Measurements from ENCODE around the gene PDZD2.
"Not testable (repeated sequence)": the region's sequence is repeated elsewhere in the genome, so short reads cannot be mapped to it uniquely, and the experiment has no call there.

The PDZD2 gene

DNA sequence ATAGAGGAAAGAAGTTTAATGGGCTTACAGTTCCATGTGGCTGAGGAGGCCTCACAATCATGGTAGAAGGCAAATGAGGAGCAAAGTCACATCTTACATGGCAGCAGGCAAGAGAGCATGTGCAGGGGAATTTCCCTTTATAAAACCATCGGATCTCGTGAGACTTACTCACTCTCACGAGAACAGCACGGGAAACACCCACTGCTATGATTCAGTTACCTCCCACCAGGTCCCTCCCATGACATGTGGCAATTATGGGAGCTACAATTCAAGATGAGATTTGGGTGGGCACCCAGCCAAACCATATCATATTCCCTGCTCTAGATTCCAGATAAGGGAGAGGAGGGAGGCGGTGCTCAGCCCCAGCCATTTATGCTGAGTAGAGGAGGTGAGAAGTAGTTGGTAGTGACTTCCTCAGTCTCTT is 336.3 kb downstream of the PDZD2 start:
- not testable (repeated sequence) for H3K9me3 ChIP-seq (ENCODE audit: control insufficient read depth, insufficient read depth, low read length); H3K9ac ChIP-seq (ENCODE audit: low read depth, low read length); H3K4me3 ChIP-seq (ENCODE audit: low read depth, low read length); H3K27me3 ChIP-seq (ENCODE audit: control insufficient read depth, insufficient read depth, low read length); H3K36me3 ChIP-seq (ENCODE audit: control insufficient read depth, insufficient read depth, low read length); H3K4me1 ChIP-seq (ENCODE audit: control insufficient read depth, insufficient read depth, low read length)

DNA sequence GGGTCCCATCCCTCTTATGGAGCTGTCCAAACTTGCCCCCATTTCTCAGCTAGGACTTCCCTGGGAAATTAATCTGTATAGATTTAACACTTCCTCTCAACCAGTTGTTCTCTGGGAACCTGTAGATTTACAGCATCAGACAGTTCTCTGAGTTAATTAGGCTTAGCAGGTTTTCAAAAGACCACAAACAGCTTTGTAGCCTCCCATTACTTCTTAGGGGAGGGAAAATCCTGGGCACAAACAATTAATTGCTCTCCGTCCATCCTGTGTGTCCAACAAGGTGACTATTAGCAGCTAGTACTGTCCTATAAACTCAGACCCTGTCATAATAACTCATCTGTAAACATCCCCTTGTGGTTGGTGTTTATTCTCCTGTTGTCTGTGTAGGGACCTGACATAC is 337.2 kb downstream of the PDZD2 start:
- no peaks in the 10 kb centered on the region for H3K36me3 ChIP-seq (ENCODE audit: control insufficient read depth, insufficient read depth, low read length)
- H3K27me3 ChIP-seq (ENCODE audit: control insufficient read depth, insufficient read depth, low read length): no peaks in the 10 kb centered on the region
- no peaks in the 10 kb centered on the region for H3K4me1 ChIP-seq (ENCODE audit: control insufficient read depth, insufficient read depth, low read length)
- no peak overlapping the region for H3K4me3 ChIP-seq (ENCODE audit: low read depth, low read length)
- no peaks in the 10 kb centered on the region for H3K9me3 ChIP-seq (ENCODE audit: control insufficient read depth, insufficient read depth, low read length)
- no peak overlapping the region for H3K9ac ChIP-seq (ENCODE audit: low read depth, low read length)

DNA sequence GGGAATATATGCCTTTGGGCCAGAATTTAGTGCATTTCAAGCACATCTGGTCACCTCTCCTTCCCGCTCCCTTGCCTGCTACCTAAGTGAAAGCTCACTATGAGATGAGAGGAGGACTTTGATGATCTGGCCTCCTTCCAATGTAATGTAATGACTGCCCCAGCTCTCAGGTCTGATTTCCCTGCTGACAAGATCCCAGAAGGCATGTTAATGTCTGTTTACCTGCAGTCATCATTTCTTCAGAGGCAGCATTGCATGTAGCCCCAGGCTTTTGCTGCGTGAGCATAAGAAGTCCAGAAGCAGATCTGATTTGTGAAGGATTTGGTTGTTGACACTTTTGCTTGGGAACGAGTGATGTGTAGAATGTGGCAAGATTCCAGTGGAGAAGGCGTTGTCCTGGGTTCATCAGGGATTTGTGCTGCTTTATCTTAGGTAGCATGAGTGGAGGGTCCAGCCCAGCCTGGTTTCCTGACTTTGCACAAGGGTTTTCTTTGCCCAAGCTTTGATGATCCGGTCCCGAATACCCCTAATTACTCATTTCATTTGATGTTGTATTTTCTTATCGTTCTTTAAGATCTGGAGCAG is 342.5 kb downstream of the PDZD2 start:
- Histone ChIP-seq H3K9ac (ENCODE audit: low read depth, low read length) (no peak overlapping the region), H3K9me3 (ENCODE audit: control insufficient read depth, insufficient read depth, low read length) (no peaks in the 10 kb centered on the region), H3K4me1 (ENCODE audit: control insufficient read depth, insufficient read depth, low read length) (peaks cover 2% of the 10 kb centered on the region), H3K27me3 (ENCODE audit: control insufficient read depth, insufficient read depth, low read length) (no peaks in the 10 kb centered on the region), H3K4me3 (ENCODE audit: low read depth, low read length) (no peak overlapping the region), H3K36me3 (ENCODE audit: control insufficient read depth, insufficient read depth, low read length) (no peaks in the 10 kb centered on the region)

DNA sequence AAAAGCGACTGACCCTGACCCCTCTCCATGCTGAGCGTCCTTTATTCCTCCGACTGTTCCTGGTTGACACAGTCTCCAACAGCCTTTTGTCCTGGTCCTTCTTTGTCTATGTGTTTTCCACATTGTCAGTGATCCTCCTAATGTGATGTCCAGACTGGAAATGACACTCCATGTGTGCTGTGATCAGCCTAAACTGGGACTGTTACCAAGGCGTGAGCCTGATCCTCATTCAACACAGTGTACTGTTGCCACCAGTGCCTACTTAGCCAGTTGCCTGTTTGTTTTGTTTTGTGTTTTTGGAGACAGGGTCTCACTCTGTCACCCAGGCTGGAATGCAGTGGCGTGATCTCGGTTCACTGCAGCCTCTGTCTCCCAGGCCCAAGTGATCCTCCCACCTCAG is 343.1 kb downstream of the PDZD2 start:
- H3K27me3 ChIP-seq (ENCODE audit: control insufficient read depth, insufficient read depth, low read length): no peaks in the 10 kb centered on the region
- no peaks in the 10 kb centered on the region for H3K36me3 ChIP-seq (ENCODE audit: control insufficient read depth, insufficient read depth, low read length)
- H3K9ac ChIP-seq (ENCODE audit: low read depth, low read length): no peak overlapping the region
- H3K9me3 ChIP-seq (ENCODE audit: control insufficient read depth, insufficient read depth, low read length): no peaks in the 10 kb centered on the region
- no peak overlapping the region for H3K4me3 ChIP-seq (ENCODE audit: low read depth, low read length)
- H3K4me1 ChIP-seq (ENCODE audit: control insufficient read depth, insufficient read depth, low read length): peaks cover 2% of the 10 kb centered on the region

DNA sequence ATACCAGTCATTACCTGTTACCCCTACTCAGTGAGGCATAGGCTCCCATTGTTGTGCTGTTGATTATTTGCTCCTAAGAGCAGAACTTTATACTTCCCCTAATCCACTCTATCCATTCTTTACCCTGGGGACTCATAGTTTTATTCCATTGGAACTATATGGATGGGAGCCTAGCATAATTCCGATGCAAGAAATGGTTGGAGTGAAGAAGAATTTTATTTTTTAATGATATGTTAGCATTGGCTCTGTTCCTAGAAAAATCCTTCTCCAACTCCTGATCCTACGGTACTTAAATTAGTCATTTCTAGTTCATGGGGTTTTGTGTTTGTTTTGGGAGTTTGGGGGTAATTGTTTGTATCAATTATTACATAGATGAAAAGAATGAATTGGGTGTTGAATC is 343.7 kb downstream of the PDZD2 start:
- peaks cover 2% of the 10 kb centered on the region for H3K4me1 ChIP-seq (ENCODE audit: control insufficient read depth, insufficient read depth, low read length)
- no peak overlapping the region for H3K4me3 ChIP-seq (ENCODE audit: low read depth, low read length)
- H3K9me3 ChIP-seq (ENCODE audit: control insufficient read depth, insufficient read depth, low read length): peaks cover 2% of the 10 kb centered on the region
- no peak overlapping the region for H3K9ac ChIP-seq (ENCODE audit: low read depth, low read length)
- H3K27me3 ChIP-seq (ENCODE audit: control insufficient read depth, insufficient read depth, low read length): no peaks in the 10 kb centered on the region
- no peaks in the 10 kb centered on the region for H3K36me3 ChIP-seq (ENCODE audit: control insufficient read depth, insufficient read depth, low read length)

DNA sequence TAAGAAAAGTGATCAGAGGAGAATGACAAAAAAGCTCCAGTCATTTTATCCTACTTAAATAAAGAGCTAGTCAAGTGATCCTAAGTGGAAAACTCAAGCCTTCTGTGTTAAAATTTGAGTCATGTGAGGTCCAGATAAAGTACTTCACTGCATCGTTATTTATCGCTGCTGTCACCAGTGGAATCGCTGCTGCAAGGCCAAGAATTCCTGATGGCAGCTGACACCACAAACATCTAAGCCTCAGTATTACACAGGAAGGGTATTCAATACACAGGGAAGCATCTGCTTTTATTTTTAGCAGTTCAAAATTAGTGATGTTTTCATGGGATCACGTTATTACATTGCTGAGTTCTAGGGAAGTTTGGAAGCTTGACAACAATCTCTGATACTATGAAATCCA is 344.9 kb downstream of the PDZD2 start:
- Histone ChIP-seq H3K4me1 (ENCODE audit: control insufficient read depth, insufficient read depth, low read length) (peaks cover 2% of the 10 kb centered on the region), H3K4me3 (ENCODE audit: low read depth, low read length) (no peak overlapping the region), H3K9me3 (ENCODE audit: control insufficient read depth, insufficient read depth, low read length) (peaks cover 5% of the 10 kb centered on the region), H3K9ac (ENCODE audit: low read depth, low read length) (no peak overlapping the region), H3K36me3 (ENCODE audit: control insufficient read depth, insufficient read depth, low read length) (no peaks in the 10 kb centered on the region), H3K27me3 (ENCODE audit: control insufficient read depth, insufficient read depth, low read length) (no peaks in the 10 kb centered on the region)

DNA sequence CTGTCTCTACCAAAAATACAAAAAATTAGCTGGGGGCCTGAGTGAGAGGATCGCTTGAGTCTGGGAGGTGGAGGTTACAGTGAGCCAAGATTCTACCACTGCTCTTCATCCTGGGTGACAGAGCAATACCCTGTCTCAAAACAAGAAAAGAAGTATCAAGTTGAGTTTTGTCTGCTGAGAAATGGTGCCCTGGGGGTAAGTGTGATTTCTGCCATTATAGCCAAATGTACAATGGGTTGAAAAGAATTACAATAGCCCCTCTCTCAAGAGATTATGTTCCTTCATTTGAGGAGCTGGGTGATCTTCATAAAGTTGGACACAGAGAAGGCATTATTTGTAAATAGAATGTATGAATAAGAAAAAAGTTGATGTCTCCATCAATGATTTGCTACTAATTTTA is 345.8 kb downstream of the PDZD2 start:
- H3K27me3 ChIP-seq (ENCODE audit: control insufficient read depth, insufficient read depth, low read length): no peaks in the 10 kb centered on the region
- peaks cover 5% of the 10 kb centered on the region for H3K9me3 ChIP-seq (ENCODE audit: control insufficient read depth, insufficient read depth, low read length)
- H3K4me3 ChIP-seq (ENCODE audit: low read depth, low read length): no peak overlapping the region
- H3K36me3 ChIP-seq (ENCODE audit: control insufficient read depth, insufficient read depth, low read length): no peaks in the 10 kb centered on the region
- H3K4me1 ChIP-seq (ENCODE audit: control insufficient read depth, insufficient read depth, low read length): peaks cover 2% of the 10 kb centered on the region
- H3K9ac ChIP-seq (ENCODE audit: low read depth, low read length): no peak overlapping the region

DNA sequence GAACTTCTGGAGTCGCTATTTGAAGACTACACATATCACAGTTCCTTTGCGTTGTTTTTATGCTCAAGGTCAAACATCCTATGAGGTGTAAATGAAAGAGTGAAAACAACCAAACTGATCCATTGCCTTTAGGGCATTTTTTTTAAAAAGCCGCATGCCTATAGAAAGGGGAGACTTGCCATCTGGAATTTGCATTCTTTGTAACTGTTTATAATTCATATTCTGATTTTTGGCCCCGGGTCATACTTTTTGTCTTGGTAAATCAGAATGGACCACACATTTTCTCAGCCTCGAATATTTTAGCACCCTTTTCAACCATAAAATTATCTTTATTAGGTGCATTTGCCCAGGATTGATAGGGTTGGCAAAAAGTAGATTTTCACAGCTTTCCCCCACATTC is 347.2 kb downstream of the PDZD2 start:
- no peak overlapping the region for H3K9ac ChIP-seq (ENCODE audit: low read depth, low read length)
- H3K4me3 ChIP-seq (ENCODE audit: low read depth, low read length): no peak overlapping the region
- peaks cover 4% of the 10 kb centered on the region for H3K4me1 ChIP-seq (ENCODE audit: control insufficient read depth, insufficient read depth, low read length)
- no peaks in the 10 kb centered on the region for H3K27me3 ChIP-seq (ENCODE audit: control insufficient read depth, insufficient read depth, low read length)
- peaks cover 5% of the 10 kb centered on the region for H3K9me3 ChIP-seq (ENCODE audit: control insufficient read depth, insufficient read depth, low read length)
- no peaks in the 10 kb centered on the region for H3K36me3 ChIP-seq (ENCODE audit: control insufficient read depth, insufficient read depth, low read length)

DNA sequence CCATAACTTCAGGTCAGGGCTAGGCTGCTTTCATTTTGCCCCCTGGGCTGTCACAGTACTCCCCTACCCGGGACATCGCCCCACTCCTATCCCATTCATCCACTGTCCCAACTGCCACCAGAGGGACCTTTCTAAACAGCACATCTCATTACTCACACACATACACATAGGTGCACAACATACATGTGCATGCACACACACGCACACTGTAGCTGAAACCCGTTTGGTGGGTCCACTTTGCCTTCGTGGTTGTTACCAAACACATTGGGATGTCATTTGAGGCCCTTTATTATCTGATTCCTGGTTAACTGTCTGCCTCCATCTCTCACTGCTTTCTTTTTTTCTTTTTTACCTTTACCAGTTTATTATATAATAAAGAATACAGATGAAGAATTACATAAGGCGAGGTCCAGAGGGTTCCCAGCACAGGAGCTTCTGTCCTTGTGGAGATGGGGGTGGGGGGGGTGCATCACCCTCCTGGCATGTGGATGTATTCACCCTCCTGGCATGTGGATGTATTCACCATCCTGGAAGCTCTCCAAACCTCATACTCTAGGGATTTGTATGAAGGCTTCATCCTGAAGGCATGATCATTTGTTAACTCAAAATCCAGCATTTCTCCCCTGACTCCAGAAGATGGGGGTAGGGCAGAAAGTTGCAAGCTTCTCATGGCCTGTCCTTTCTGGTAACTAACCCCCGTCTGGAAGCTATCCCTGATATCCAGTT is 349.2 kb downstream of the PDZD2 start:
- H3K9ac ChIP-seq (ENCODE audit: low read depth, low read length): no peak overlapping the region
- peaks cover 5% of the 10 kb centered on the region for H3K9me3 ChIP-seq (ENCODE audit: control insufficient read depth, insufficient read depth, low read length)
- no peak overlapping the region for H3K4me3 ChIP-seq (ENCODE audit: low read depth, low read length)
- peaks cover 17% of the 10 kb centered on the region for H3K4me1 ChIP-seq (ENCODE audit: control insufficient read depth, insufficient read depth, low read length)
- no peaks in the 10 kb centered on the region for H3K36me3 ChIP-seq (ENCODE audit: control insufficient read depth, insufficient read depth, low read length)
- H3K27me3 ChIP-seq (ENCODE audit: control insufficient read depth, insufficient read depth, low read length): no peaks in the 10 kb centered on the region

DNA sequence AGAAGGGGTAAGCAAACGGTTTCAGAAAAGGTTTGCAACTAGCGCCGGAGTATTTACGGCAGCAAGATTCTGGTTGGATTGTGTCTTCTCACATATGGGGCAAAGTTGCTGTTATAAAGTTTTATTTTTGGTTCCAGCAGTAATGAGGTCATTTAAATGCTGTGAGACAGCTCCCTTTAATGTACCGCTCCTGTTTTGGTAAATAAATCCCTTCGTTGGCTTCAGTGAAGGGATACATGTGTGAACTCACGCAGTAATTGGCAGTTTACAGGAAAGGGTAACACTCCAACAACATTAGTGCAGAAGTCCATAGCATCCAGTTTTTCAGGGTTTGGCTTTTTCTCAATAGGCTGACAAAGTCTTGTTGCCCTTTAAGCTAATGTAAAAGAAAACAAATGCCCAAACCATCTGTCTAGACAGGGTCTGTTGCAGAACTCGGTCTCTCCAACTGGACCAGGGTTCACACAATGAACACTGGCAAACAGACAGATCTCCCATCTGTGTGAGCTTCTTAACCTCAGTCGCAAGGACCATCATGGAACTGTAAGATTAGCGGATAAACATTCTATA is 351.2 kb downstream of the PDZD2 start:
- H3K9ac ChIP-seq (ENCODE audit: low read depth, low read length): no peak overlapping the region
- peaks cover 5% of the 10 kb centered on the region for H3K9me3 ChIP-seq (ENCODE audit: control insufficient read depth, insufficient read depth, low read length)
- no peaks in the 10 kb centered on the region for H3K27me3 ChIP-seq (ENCODE audit: control insufficient read depth, insufficient read depth, low read length)
- H3K36me3 ChIP-seq (ENCODE audit: control insufficient read depth, insufficient read depth, low read length): no peaks in the 10 kb centered on the region
- H3K4me1 ChIP-seq (ENCODE audit: control insufficient read depth, insufficient read depth, low read length): peaks cover 27% of the 10 kb centered on the region
- no peak overlapping the region for H3K4me3 ChIP-seq (ENCODE audit: low read depth, low read length)

DNA sequence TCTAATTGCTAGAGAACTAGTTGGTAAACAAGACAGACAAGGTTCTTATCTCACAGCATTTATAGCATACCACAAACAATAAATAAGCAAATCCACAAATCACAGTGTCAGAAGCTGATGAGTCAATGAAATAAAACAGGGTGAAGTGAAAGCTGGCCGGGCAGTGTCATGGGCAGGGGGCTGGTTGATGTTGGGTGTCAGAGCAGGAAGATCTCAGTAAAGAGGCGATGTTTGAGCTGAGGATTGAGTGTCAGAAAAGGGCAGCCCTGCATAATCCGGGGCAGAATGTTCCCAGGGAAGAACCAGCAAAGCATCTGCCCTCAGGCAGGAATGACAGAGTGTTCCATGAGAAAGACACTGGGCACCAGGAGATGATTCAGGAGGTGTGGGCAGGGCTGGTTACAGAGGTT is 351.8 kb downstream of the PDZD2 start:
- Histone ChIP-seq H3K9ac (ENCODE audit: low read depth, low read length) (no peak overlapping the region), H3K4me1 (ENCODE audit: control insufficient read depth, insufficient read depth, low read length) (peaks cover 28% of the 10 kb centered on the region)

DNA sequence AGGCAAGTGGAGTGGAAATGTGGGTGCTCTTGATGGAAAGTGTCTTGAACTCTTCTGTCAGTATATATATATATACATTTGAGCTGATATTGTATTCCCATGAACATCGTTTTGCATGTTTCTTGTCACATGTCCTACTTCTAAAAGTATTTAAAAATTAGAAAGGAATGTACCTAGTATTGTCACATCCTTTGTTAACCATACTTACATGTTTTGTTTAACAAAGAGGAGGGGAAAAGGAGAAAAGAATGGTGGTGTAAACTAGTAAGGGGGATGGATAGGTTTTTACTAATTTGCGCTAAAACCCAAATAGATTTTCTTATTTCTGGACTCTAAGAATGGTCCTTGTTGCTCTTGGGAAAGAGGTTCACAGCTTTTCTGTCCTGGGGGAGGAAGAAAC is 353.4 kb downstream of the PDZD2 start:
- H3K9me3 ChIP-seq (ENCODE audit: control insufficient read depth, insufficient read depth, low read length): peaks cover 5% of the 10 kb centered on the region
- no peaks in the 10 kb centered on the region for H3K36me3 ChIP-seq (ENCODE audit: control insufficient read depth, insufficient read depth, low read length)
- H3K4me1 ChIP-seq (ENCODE audit: control insufficient read depth, insufficient read depth, low read length): peaks cover 26% of the 10 kb centered on the region
- H3K9ac ChIP-seq (ENCODE audit: low read depth, low read length): no peak overlapping the region
- no peak overlapping the region for H3K4me3 ChIP-seq (ENCODE audit: low read depth, low read length)
- no peaks in the 10 kb centered on the region for H3K27me3 ChIP-seq (ENCODE audit: control insufficient read depth, insufficient read depth, low read length)

More for the DNA sequence above, 351.8 kb downstream of the PDZD2 start:
- Histone ChIP-seq H3K4me3 (ENCODE audit: low read depth, low read length) (no peak overlapping the region), H3K27me3 (ENCODE audit: control insufficient read depth, insufficient read depth, low read length) (no peaks in the 10 kb centered on the region), H3K36me3 (ENCODE audit: control insufficient read depth, insufficient read depth, low read length) (no peaks in the 10 kb centered on the region), H3K9me3 (ENCODE audit: control insufficient read depth, insufficient read depth, low read length) (peaks cover 5% of the 10 kb centered on the region)
